ENCODE data around the gene TMC7. TPM values are rescaled to one million over a fixed set of nuclear protein-coding genes. Genes with fewer than 3 reads are reported as not detected.
"Not testable (repeated sequence)": the region's sequence is repeated elsewhere in the genome, so short reads cannot be mapped to it uniquely, and the experiment has no call there.

The TMC7 gene
- total and polyA plus RNA-seq, 9 donors, result 0.84 to 1.8 (median 1.5) TPM

DNA sequence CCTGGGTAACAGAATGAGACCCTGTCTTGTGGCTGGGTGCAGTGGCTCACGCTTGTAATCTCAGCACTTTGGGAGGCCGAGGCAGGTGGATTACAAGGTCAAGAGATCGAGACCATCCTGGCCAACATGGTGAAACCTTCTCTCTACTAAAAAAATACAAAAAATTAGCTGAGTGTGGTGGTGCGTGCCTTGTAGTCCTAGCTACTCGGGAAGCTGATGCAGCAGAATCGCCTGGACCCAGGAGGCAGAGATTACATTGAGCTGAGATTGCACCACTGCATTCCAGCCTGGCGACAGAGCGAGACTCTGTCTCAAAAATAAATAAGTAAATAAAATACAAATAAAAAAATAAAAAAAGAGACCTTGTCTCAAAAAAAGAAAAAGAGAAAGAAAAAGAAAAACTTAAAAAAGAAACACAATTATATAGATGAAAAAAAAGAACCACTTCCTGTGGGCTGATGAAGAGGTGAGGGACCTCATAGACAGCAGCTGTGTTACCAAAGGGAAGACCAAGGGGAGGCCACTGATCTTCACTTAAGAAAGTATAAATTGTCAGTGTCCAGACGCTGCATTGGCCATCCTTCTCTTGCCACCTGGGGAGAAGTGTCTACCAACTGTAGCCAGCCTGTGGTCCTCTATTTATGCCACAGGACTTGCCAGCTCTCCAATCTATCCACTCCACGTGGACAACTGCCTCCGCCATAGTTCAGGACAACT is 33.1 kb upstream of the TMC7 start:
- Histone ChIP-seq H3K4me1 (ENCODE audit: control insufficient read depth, insufficient read depth, low read length) (no peaks in the 10 kb centered on the region), H3K27ac (ENCODE audit: low read length) (no peak overlapping the region), H3K9me3 (replicated peaks; ENCODE audit: control insufficient read depth, low read depth, low read length) (no peaks in the 10 kb centered on the region), H3K4me3 (ENCODE audit: low read length) (no peak overlapping the region), H3K36me3 (ENCODE audit: control insufficient read depth, insufficient read depth, low read length) (no peaks in the 10 kb centered on the region), H3K27me3 (ENCODE audit: control insufficient read depth, insufficient read depth, low read length) (no peaks in the 10 kb centered on the region)
- WGBS (ENCODE audit: insufficient coverage), result 33% methylated on average over 1 of the region's 11 CpGs
- no peak for DNase-seq

DNA sequence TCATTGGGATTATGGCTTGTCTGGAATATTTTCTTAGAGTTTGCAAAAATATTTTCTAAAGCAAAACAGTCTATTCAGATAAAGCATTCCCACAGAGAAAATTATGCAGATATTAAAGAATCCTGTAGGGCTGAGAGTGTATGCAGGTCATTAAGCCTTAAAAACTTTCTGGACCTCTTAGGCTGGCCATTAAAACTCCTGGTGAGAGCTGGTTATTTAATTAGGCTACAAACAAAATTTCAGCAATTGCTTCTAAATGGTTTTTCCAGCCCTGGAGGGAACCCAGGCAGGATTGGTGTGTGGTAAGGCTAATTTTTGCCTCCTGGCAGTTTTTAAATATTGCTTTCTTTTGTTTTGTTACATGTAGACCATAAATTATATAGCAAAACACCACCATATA is 30.2 kb upstream of the TMC7 start:
- Histone ChIP-seq H3K27ac (ENCODE audit: low read length) (no peak overlapping the region), H3K4me3 (ENCODE audit: low read length) (no peak overlapping the region), H3K27me3 (ENCODE audit: control insufficient read depth, insufficient read depth, low read length) (no peaks in the 10 kb centered on the region), H3K4me1 (ENCODE audit: control insufficient read depth, insufficient read depth, low read length) (no peaks in the 10 kb centered on the region), H3K9me3 (replicated peaks; ENCODE audit: control insufficient read depth, low read depth, low read length) (no peaks in the 10 kb centered on the region), H3K36me3 (ENCODE audit: control insufficient read depth, insufficient read depth, low read length) (no peaks in the 10 kb centered on the region)
- DNase-seq, result no peak

DNA sequence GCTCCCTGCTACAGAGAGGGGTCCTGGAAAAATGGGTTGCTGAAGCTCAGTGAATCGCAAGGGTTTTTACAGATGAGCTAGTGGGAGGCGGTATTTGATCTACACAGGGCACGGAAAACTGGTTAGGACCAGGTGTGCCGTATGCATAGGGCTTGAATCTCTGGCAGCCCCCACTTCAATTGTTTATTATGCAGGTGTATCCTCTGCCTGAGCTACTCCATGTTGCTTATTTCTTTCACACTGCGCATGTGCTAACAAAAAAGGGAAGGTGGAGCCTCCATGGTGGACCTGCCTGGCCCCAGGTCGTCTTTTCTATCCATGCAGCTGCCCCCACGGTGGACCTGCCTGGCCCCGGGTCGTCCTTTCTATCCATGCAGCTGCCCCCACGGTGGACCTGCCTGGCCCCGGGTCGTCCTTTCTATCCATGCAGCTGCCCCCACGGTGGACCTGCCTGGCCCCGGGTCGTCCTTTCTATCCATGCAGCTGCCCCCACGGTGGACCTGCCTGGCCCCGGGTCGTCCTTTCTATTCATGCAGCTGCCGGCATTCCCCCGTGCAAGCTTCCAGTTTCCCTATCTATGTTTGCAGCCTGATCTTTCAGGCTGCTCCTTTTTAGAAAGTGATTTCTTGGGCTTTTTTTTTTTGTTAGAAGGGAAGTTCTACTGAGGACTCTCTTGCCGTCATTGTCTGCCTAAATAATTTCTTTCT is 27.7 kb upstream of the TMC7 start:
- H3K4me3 ChIP-seq (ENCODE audit: low read length); H3K4me1 ChIP-seq (ENCODE audit: control insufficient read depth, insufficient read depth, low read length): not testable (repeated sequence)
- 74% methylated on average over 6 of the region's 21 CpGs for WGBS (ENCODE audit: insufficient coverage)

DNA sequence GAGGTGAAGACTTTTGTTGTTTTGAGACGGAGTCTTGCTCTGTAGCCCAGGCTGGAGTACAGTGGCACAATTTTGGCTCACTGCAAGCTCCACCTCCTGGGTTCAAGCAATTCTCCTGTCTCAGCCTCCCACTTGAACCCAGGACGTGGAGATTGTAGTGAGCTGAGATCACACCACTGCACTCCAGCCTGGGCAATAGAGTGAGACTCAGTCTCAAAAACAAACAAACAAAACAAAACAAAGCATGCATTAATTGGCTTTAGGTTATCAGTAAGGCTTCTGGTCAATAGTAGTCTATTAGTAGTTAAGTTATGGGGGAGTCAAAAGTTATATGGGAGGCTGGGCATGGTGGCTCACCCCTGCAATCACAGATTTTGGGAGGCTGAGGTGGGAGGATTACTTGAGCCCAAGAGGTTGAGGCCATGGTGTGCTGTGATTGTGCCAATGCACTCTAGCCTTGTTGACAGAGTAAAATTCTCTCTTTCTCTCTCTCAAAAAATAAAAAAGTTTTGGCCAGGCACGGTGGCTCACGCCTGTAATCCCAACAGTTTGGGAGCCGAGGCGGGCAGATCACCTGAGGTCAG is 27.0 kb upstream of the TMC7 start:
- H3K4me3 ChIP-seq (ENCODE audit: low read length); H3K27ac ChIP-seq (ENCODE audit: low read length): not testable (repeated sequence)
- no CpG with 5 or more reads among the region's 6 CpGs for WGBS (ENCODE audit: insufficient coverage)

More for the DNA sequence above, 27.7 kb upstream of the TMC7 start:
- H3K9me3 ChIP-seq (replicated peaks; ENCODE audit: control insufficient read depth, low read depth, low read length); DNase-seq; H3K27me3 ChIP-seq (ENCODE audit: control insufficient read depth, insufficient read depth, low read length); H3K27ac ChIP-seq (ENCODE audit: low read length); H3K36me3 ChIP-seq (ENCODE audit: control insufficient read depth, insufficient read depth, low read length): not testable (repeated sequence)

DNA sequence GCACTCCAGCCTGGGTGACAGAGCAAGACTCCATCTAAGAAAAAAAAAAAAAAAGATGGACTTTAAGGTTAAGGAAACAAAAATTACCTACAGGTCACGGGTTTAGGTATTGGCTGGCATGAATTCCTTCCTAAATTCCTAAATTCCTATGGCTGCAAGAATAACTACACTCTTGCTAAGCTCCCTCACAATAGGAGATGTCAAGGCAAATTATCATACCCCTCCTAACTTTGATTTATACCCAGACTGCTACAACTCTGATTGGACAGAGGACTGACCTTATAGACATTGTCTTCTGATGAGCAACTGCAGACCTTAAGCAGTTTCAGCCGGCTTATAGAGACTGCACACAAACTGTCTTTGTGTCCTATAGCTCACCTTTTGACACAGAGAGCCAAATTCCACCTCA is 25.1 kb upstream of the TMC7 start:
- Histone ChIP-seq H3K27me3 (ENCODE audit: control insufficient read depth, insufficient read depth, low read length) (no peaks in the 10 kb centered on the region), H3K4me1 (ENCODE audit: control insufficient read depth, insufficient read depth, low read length) (no peaks in the 10 kb centered on the region), H3K9me3 (replicated peaks; ENCODE audit: control insufficient read depth, low read depth, low read length) (no peaks in the 10 kb centered on the region), H3K36me3 (ENCODE audit: control insufficient read depth, insufficient read depth, low read length) (no peaks in the 10 kb centered on the region), H3K4me3 (ENCODE audit: low read length) (no peak overlapping the region), H3K27ac (ENCODE audit: low read length) (no peak overlapping the region)
- DNase-seq, result no peak
- no CpG with 5 or more reads among the region's 2 CpGs for WGBS (ENCODE audit: insufficient coverage)

More for the DNA sequence above, 27.0 kb upstream of the TMC7 start:
- H3K4me1 ChIP-seq (ENCODE audit: control insufficient read depth, insufficient read depth, low read length); H3K27me3 ChIP-seq (ENCODE audit: control insufficient read depth, insufficient read depth, low read length); H3K9me3 ChIP-seq (replicated peaks; ENCODE audit: control insufficient read depth, low read depth, low read length); DNase-seq; H3K36me3 ChIP-seq (ENCODE audit: control insufficient read depth, insufficient read depth, low read length): not testable (repeated sequence)

DNA sequence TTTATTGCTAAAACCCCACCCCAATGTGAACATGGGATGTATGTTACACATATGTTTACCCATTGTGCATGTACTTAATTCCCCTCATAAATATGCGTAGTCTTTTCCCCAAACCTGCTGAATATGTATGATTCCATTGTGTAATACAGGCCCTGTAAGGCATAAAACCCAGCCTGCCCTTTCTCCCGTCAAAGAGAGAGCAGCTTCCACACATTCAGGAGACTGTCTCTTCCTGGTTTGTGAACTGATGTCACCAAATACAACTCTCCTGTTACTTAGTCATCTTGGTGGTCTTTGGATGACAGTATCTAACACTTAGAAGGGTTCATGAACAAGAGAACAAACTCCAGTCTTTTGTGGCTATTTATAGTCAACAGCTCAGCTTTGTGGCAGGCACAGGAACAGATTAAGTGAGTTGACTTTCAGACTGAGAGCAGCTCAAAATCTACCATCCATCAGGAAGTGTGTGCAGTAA is 24.7 kb upstream of the TMC7 start:
- H3K9me3 ChIP-seq (replicated peaks; ENCODE audit: control insufficient read depth, low read depth, low read length), result no peaks in the 10 kb centered on the region
- no peak overlapping the region for H3K4me3 ChIP-seq (ENCODE audit: low read length)
- DNase-seq, result no peak
- no peaks in the 10 kb centered on the region for H3K27me3 ChIP-seq (ENCODE audit: control insufficient read depth, insufficient read depth, low read length)
- no peak overlapping the region for H3K27ac ChIP-seq (ENCODE audit: low read length)
- no peaks in the 10 kb centered on the region for H3K4me1 ChIP-seq (ENCODE audit: control insufficient read depth, insufficient read depth, low read length)
- no CpG with 5 or more reads among the region's 2 CpGs for WGBS (ENCODE audit: insufficient coverage)
- H3K36me3 ChIP-seq (ENCODE audit: control insufficient read depth, insufficient read depth, low read length), result no peaks in the 10 kb centered on the region

DNA sequence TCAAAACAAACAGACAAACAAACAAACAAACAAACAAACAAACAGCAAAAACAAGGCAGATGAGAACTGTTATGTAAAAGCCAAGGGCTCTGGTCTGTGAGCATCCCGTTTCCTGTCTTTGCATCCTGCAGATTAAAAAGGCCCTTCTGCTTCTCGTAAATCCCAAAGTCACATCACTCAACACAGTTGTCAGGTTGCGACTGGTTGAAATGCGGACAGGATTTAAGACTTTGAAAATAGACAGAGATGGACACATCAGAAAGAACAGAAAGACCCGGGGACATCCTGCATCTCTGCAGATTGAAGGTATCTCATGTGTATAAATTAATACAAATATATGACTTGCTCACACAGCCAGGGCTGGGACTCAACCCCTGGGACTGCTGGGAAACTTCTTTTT is 18.2 kb upstream of the TMC7 start:
- WGBS (ENCODE audit: insufficient coverage), result no CpG with 5 or more reads among the region's 5 CpGs
- DNase-seq, result no peak
- Histone ChIP-seq H3K27ac (ENCODE audit: low read length) (no peak overlapping the region), H3K9me3 (replicated peaks; ENCODE audit: control insufficient read depth, low read depth, low read length) (no peaks in the 10 kb centered on the region), H3K4me1 (ENCODE audit: control insufficient read depth, insufficient read depth, low read length) (no peaks in the 10 kb centered on the region), H3K27me3 (ENCODE audit: control insufficient read depth, insufficient read depth, low read length) (no peaks in the 10 kb centered on the region), H3K4me3 (ENCODE audit: low read length) (no peak overlapping the region), H3K36me3 (ENCODE audit: control insufficient read depth, insufficient read depth, low read length) (no peaks in the 10 kb centered on the region)

DNA sequence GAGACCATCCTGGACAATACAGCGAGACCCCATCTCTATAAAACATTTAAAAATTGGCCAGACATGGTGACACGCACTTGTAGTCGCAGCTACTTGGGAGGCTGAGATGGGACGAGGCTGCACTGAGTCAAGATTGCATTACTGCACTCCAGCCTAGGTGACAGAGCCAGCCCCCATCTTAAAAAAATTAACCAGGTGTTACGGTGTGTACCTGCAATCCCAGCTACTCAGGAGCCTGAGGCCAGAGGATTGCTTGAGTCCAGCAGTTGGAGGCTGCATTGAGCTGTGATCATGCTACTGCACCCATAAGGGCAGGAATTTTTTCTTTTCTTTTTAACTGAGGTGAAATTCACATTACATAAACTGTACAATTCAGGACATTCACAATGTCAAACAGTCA is 16.9 kb upstream of the TMC7 start:
- Histone ChIP-seq H3K36me3 (ENCODE audit: control insufficient read depth, insufficient read depth, low read length) (no peaks in the 10 kb centered on the region), H3K27me3 (ENCODE audit: control insufficient read depth, insufficient read depth, low read length) (no peaks in the 10 kb centered on the region), H3K4me3 (ENCODE audit: low read length) (no peak overlapping the region), H3K27ac (ENCODE audit: low read length) (no peak overlapping the region), H3K9me3 (replicated peaks; ENCODE audit: control insufficient read depth, low read depth, low read length) (no peaks in the 10 kb centered on the region), H3K4me1 (ENCODE audit: control insufficient read depth, insufficient read depth, low read length) (no peaks in the 10 kb centered on the region)
- DNase-seq, result no peak
- 95% methylated on average over 4 of the region's 5 CpGs for WGBS (ENCODE audit: insufficient coverage)

DNA sequence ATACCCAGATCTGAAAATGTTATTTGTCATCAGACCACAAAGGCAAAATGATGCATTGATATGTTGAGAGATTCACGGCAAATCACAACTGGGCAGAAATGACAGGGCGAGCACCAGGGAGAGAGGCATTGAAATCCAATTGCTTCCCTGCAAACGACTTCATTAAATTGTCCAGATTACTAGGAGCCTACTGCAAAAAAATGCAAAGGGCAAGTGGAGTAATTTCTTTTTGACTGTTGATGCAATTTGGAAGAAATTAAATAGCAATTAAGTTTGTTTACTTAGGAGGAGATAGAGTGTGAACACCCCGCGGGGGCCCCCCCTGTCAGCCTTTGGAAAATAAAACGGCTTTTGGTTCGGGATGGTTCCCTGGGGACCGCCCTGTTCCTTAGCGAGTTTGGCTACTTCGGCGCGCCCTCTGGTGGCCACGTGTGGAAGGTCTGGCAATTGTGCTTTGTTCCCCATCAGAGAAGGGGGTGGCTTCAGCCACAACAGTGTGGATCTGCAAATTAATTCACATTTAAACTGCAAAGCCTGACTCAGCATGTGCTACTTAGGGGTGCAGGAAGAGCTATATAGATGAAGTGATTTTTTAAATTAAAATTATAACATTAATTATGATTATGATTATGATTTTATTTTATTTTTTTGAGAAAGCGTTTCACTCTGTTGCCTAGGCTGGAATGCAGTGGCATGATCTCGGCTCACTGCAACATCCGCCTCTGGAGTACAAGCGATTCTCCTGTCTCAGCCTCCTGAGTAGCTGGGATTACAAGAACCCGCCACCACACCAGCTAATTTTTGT is 14.5 kb upstream of the TMC7 start:
- Histone ChIP-seq H3K36me3 (ENCODE audit: control insufficient read depth, insufficient read depth, low read length) (no peaks in the 10 kb centered on the region), H3K4me3 (ENCODE audit: low read length) (peak overlapping the region; percentile 28), H3K4me1 (ENCODE audit: control insufficient read depth, insufficient read depth, low read length) (no peaks in the 10 kb centered on the region), H3K9me3 (replicated peaks; ENCODE audit: control insufficient read depth, low read depth, low read length) (no peaks in the 10 kb centered on the region), H3K27ac (ENCODE audit: low read length) (no peak overlapping the region), H3K27me3 (ENCODE audit: control insufficient read depth, insufficient read depth, low read length) (no peaks in the 10 kb centered on the region)
- DNase-seq, result peak; percentile 85
- 28% methylated on average over 12 of the region's 18 CpGs for whole genome bisulfite sequencing (ENCODE audit: insufficient coverage)

DNA sequence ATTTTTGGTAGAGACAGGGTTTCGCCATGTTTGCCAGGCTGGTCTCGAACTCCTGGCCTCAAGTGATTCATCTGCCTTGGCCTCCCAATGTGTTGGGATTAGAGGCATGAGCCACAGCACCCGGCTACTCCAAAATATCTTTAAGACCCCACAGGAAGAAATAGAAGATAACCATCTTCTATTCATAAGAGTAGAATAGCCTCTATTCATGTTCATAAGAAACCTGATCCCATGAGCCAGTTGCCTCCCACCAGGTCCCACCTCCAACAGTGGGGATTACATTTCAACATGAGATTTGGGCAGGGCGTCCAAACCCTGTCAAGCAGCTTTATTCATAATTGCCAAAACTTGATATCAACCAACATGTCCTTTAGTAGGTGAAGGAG is 13.9 kb upstream of the TMC7 start:
- Histone ChIP-seq H3K36me3 (ENCODE audit: control insufficient read depth, insufficient read depth, low read length) (no peaks in the 10 kb centered on the region), H3K9me3 (replicated peaks; ENCODE audit: control insufficient read depth, low read depth, low read length) (no peaks in the 10 kb centered on the region), H3K27me3 (ENCODE audit: control insufficient read depth, insufficient read depth, low read length) (no peaks in the 10 kb centered on the region), H3K4me1 (ENCODE audit: control insufficient read depth, insufficient read depth, low read length) (no peaks in the 10 kb centered on the region), H3K4me3 (ENCODE audit: low read length) (no peak overlapping the region), H3K27ac (ENCODE audit: low read length) (no peak overlapping the region)
- no CpG with 5 or more reads among the region's 4 CpGs for WGBS (ENCODE audit: insufficient coverage)
- DNase-seq, result no peak
